ENCODE data around the gene TMEFF2. TPM values are rescaled to one million over a fixed set of nuclear protein-coding genes. Genes with fewer than 3 reads are reported as not detected.
A peak's percentile ranks its signal among the peaks of the same experiment; 100 is the strongest.

Gene TMEFF2
- total and polyA plus RNA-seq, 2 experiments from 2014 or later = 0.15 to 1.3 TPM

GRCh38 chr2:192073878-192074277, 120.9 kb downstream of the TMEFF2 start:
- H3K27me3 ChIP-seq = no peaks in the 10 kb centered on the region
- TF ChIP-seq, protein P1, sequence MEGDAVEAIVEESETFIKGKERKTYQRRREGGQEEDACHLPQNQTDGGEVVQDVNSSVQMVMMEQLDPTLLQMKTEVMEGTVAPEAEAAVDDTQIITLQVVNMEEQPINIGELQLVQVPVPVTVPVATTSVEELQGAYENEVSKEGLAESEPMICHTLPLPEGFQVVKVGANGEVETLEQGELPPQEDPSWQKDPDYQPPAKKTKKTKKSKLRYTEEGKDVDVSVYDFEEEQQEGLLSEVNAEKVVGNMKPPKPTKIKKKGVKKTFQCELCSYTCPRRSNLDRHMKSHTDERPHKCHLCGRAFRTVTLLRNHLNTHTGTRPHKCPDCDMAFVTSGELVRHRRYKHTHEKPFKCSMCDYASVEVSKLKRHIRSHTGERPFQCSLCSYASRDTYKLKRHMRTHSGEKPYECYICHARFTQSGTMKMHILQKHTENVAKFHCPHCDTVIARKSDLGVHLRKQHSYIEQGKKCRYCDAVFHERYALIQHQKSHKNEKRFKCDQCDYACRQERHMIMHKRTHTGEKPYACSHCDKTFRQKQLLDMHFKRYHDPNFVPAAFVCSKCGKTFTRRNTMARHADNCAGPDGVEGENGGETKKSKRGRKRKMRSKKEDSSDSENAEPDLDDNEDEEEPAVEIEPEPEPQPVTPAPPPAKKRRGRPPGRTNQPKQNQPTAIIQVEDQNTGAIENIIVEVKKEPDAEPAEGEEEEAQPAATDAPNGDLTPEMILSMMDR (IDR thresholded peaks at IDR 0.05; ENCODE audit: low read depth, low read length) = no peak
- no peak overlapping the region for H3K27ac ChIP-seq
- H3K4me1 ChIP-seq (ENCODE audit: low read depth) = peaks cover 14% of the 10 kb centered on the region
- no peaks in the 10 kb centered on the region for H3K9me3 ChIP-seq (ENCODE audit: low read depth)
- no peak overlapping the region for H3K4me3 ChIP-seq
- H3K36me3 ChIP-seq = no peaks in the 10 kb centered on the region
- DNase-seq (ENCODE audit: low read depth in 1 of 2, low spot score in 1 of 2) = no peak

DNA sequence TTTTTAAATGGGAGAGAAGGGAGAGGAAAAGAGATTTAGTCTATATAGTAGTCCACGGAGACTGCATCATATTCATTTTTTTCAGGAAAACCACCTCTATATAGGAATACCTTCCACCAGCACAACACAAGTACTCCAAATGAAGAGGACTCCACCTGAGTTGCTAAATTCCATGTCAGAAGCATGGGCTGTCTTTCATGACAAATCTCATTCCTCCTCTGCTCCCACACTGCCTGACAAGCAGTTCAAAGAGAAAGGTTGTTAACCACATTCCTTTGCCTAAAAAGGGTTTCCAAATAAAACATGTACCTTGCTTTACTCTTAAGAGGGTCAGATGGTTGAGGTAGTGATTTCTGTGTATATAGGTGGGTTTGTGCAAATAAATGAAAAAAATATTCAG, 122.0 kb downstream of the TMEFF2 start:
- no peak overlapping the region for H3K27ac ChIP-seq
- peaks cover 14% of the 10 kb centered on the region for H3K4me1 ChIP-seq (ENCODE audit: low read depth)
- no peak overlapping the region for H3K4me3 ChIP-seq
- H3K27me3 ChIP-seq = no peaks in the 10 kb centered on the region
- H3K36me3 ChIP-seq = no peaks in the 10 kb centered on the region
- TF ChIP-seq, protein P1 (IDR thresholded peaks at IDR 0.05; ENCODE audit: low read depth, low read length) = no peak
- no peak for DNase-seq (ENCODE audit: low read depth in 1 of 2, low spot score in 1 of 2)
- no peaks in the 10 kb centered on the region for H3K9me3 ChIP-seq (ENCODE audit: low read depth)

DNA sequence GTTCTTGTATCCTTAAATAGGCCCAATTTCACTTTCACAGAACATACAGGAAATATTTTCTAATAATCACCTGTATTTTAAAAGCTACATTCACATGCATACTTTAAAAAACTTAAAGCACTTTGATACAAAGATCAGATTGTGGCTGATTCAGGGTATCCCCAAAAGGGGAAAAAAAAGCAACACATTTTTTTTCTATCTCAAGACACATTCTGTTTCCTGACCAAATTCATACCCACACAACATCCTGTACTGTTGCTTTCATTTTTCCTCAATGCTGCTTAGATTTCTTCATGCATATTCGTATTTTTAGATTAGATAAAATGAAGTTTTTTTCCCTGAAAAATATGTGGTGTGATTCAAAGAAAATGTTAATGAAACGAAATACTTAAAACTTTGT, 122.5 kb downstream of the TMEFF2 start:
- TF ChIP-seq, protein P1 (IDR thresholded peaks at IDR 0.05; ENCODE audit: low read depth, low read length) = no peak
- DNase-seq (ENCODE audit: low read depth in 1 of 2, low spot score in 1 of 2) = peak in 1 of 2 donors; percentile 7

GRCh38 chr2:192070099-192070498, 124.6 kb downstream of the TMEFF2 start:
- Histone ChIP-seq H3K4me3 (no peak overlapping the region), H3K27ac (no peak overlapping the region), H3K27me3 (no peaks in the 10 kb centered on the region), H3K4me1 (ENCODE audit: low read depth) (peaks cover 14% of the 10 kb centered on the region), H3K36me3 (no peaks in the 10 kb centered on the region), H3K9me3 (ENCODE audit: low read depth) (no peaks in the 10 kb centered on the region)
- TF ChIP-seq, protein P1 (IDR thresholded peaks at IDR 0.05; ENCODE audit: low read depth, low read length) = no peak
- DNase-seq (ENCODE audit: low read depth in 1 of 2, low spot score in 1 of 2) = peak in 1 of 2 donors; percentile 7

More for the DNA sequence above, 122.5 kb downstream of the TMEFF2 start:
- Histone ChIP-seq H3K27ac (no peak overlapping the region), H3K4me3 (no peak overlapping the region), H3K4me1 (ENCODE audit: low read depth) (peaks cover 14% of the 10 kb centered on the region), H3K9me3 (ENCODE audit: low read depth) (no peaks in the 10 kb centered on the region), H3K27me3 (no peaks in the 10 kb centered on the region), H3K36me3 (no peaks in the 10 kb centered on the region)

DNA sequence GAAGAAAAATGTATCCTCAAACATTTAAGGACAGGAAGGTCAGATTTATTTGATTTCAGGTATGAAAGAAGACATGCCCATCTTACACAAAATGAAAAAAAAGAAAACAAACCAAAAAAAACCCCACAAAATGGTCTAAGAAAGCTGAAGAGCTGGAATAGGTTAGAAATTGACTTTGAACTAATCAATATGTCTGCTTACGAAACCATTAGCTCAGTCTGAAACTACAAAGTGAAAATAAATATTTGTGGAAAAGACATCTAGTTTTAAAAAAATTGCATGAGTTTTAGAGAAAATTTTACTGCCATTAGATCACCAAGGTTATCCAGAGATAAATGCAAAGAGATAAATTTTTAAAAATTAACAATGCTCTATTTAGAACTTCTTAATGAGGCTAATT, 125.3 kb downstream of the TMEFF2 start:
- Histone ChIP-seq H3K36me3 (no peaks in the 10 kb centered on the region), H3K27ac (no peak overlapping the region), H3K27me3 (no peaks in the 10 kb centered on the region), H3K4me1 (ENCODE audit: low read depth) (peaks cover 14% of the 10 kb centered on the region), H3K9me3 (ENCODE audit: low read depth) (no peaks in the 10 kb centered on the region), H3K4me3 (no peak overlapping the region)
- no peak for DNase-seq (ENCODE audit: low read depth in 1 of 2, low spot score in 1 of 2)
- TF ChIP-seq, protein P1 (IDR thresholded peaks at IDR 0.05; ENCODE audit: low read depth, low read length) = no peak

DNA sequence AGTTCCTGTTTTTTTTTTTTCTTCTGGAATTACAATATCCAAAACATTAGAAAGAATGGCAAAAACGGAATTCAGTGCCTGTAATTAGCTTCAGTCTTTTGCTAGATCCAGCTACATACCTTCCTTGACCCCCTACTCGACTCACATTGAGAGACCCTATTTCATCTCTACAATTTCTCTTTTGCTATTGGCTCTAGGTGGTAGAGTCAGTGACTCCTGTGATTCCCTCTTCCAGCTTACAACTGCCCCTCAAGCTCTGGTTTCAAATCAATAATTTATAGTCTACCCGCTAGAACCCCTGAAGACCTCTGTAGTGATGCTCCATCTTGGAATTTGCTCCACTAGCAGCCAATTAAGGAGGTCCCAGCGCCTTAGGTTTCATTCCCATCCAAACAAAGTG, 125.8 kb downstream of the TMEFF2 start:
- no peak overlapping the region for H3K27ac ChIP-seq
- no peaks in the 10 kb centered on the region for H3K9me3 ChIP-seq (ENCODE audit: low read depth)
- no peaks in the 10 kb centered on the region for H3K27me3 ChIP-seq
- no peak overlapping the region for H3K4me3 ChIP-seq
- no peaks in the 10 kb centered on the region for H3K36me3 ChIP-seq
- peaks cover 14% of the 10 kb centered on the region for H3K4me1 ChIP-seq (ENCODE audit: low read depth)
- TF ChIP-seq, protein P1 (IDR thresholded peaks at IDR 0.05; ENCODE audit: low read depth, low read length) = no peak
- no peak for DNase-seq (ENCODE audit: low read depth in 1 of 2, low spot score in 1 of 2)

All from cardiac muscle cell (in vitro differentiated cells and primary cell).